Cardiac muscle cell (in vitro differentiated cells and primary cell): ENCODE data around the gene LAMA4. TPM values are rescaled to one million over a fixed set of nuclear protein-coding genes. Genes with fewer than 3 reads are reported as not detected.
A peak's percentile ranks its signal among the peaks of the same experiment; 100 is the strongest.

Experiments
- DNase-seq, 2 donors: peaks; one replicate each; pipeline versions ENCODE4 v3.0.0 to v3.0.0-alpha.2; 2010 to 2017; ENCODE audit warnings: low read depth in 1 of 2, low spot score in 1 of 2
- H3K27ac ChIP-seq: fragments of 200-600 bp; sonication (generic); 2 replicates; pipeline ENCODE4 v1.5.1; 2016
- H3K27me3 ChIP-seq: fragments of 200-600 bp; sonication (generic); 2 replicates; pipeline ENCODE4 v1.6.0; 2016; ENCODE audit warnings: control low read depth
- H3K36me3 ChIP-seq: fragments of 200-600 bp; sonication (generic); 2 replicates; pipeline ENCODE4 v1.5.1; 2016; ENCODE audit warnings: control low read depth
- H3K4me1 ChIP-seq: fragments of 200-600 bp; sonication (generic); 2 replicates; pipeline ENCODE4 v1.8.1; 2017; ENCODE audit warnings: low read depth, mild to moderate bottlenecking, mixed run types
- H3K4me3 ChIP-seq: fragments of 200-600 bp; sonication (generic); 2 replicates; pipeline ENCODE4 v1.5.1; 2016; ENCODE audit warnings: mild to moderate bottlenecking
- H3K9me3 ChIP-seq: fragments of 200-600 bp; sonication (generic); 2 replicates; pipeline ENCODE4 v1.5.1; 2017; ENCODE audit warnings: low read depth, mild to moderate bottlenecking, control low read depth
- polyA plus RNA-seq: library from polyadenylated mRNA; unstranded; fragments of >200 nt; fragmentation: Nextera tagmentation; extraction: Ambion mirVana; gene quantifications from 2 replicates; pipeline ENCODE4 v1.2.1, GENCODE V29; 2016
- total RNA-seq: library from RNA; depleted of rRNA; stranded (reverse); fragments of >200 nt; gene quantifications from 2 replicates; pipeline ENCODE4 v1.2.3, GENCODE V29; 2016
- TF ChIP-seq, protein P1 (sequence below): IDR thresholded peaks from 2 replicates; pipeline ENCODE4 v1.5.1; 2012; ENCODE audit warnings: low read depth, mild to moderate bottlenecking, low read length

LAMA4 gene
- total and polyA plus RNA-seq, 2 experiments from 2014 or later = 162 to 304 TPM

- no peaks in the 10 kb centered on the region for H3K9me3 ChIP-seq
- H3K4me1 ChIP-seq = peaks cover 15% of the 10 kb centered on the region
- no peak overlapping the region for H3K4me3 ChIP-seq
- H3K27me3 ChIP-seq = no peaks in the 10 kb centered on the region
- H3K36me3 ChIP-seq = no peaks in the 10 kb centered on the region
- no peak for DNase-seq
- H3K27ac ChIP-seq = no peak overlapping the region
- TF ChIP-seq, protein P1, sequence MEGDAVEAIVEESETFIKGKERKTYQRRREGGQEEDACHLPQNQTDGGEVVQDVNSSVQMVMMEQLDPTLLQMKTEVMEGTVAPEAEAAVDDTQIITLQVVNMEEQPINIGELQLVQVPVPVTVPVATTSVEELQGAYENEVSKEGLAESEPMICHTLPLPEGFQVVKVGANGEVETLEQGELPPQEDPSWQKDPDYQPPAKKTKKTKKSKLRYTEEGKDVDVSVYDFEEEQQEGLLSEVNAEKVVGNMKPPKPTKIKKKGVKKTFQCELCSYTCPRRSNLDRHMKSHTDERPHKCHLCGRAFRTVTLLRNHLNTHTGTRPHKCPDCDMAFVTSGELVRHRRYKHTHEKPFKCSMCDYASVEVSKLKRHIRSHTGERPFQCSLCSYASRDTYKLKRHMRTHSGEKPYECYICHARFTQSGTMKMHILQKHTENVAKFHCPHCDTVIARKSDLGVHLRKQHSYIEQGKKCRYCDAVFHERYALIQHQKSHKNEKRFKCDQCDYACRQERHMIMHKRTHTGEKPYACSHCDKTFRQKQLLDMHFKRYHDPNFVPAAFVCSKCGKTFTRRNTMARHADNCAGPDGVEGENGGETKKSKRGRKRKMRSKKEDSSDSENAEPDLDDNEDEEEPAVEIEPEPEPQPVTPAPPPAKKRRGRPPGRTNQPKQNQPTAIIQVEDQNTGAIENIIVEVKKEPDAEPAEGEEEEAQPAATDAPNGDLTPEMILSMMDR = no peak
Observed at GRCh38 chr6:112224088-112224487, 30.3 kb downstream of the LAMA4 start.

DNA sequence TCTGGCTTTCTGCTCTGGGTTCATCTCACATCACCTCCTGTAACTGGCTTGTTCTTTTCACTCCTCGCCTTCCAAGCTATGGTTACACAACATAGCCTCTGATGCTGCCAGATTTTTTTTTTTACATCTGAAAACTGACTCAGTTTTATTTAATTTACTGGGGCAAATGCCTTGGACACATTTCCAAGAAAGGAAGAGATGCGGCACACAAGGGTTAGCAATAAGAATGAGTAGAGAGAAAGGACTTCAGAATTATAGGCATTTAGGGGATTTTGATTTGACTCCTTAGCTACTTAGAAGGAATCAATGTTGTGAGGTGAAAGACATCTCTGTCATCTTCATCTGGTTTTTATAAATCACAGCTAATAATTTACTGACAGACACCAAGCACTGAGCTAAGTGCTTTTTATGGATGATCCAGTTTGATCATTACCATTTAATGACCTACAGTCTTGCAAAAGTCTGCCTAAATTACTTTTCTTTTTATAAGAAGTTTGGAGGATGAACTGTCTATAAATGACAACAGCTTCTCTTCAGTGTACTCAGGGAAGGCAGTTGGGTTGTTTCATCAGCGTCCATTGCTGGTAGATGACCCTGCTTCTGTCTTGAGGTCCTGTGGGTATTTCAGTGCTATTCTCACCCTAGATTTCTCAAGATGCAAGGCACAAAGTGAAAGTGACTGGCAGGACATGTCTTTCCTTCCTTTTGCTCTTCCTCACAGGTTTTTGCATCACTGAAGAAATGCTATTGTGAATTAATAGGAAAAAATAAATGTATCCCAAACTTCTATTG is 31.1 kb downstream of the LAMA4 start:
- TF ChIP-seq, protein P1 = no peak
- Histone ChIP-seq H3K4me1 (peaks cover 22% of the 10 kb centered on the region), H3K4me3 (no peak overlapping the region), H3K36me3 (no peaks in the 10 kb centered on the region), H3K9me3 (no peaks in the 10 kb centered on the region), H3K27ac (no peak overlapping the region), H3K27me3 (no peaks in the 10 kb centered on the region)
- DNase-seq = peak in 1 of 2 donors; percentile 91

GRCh38 chr6:112221981-112222852 is 32.1 kb downstream of the LAMA4 start:
- TF ChIP-seq, protein P1 = no peak
- Histone ChIP-seq H3K9me3 (no peaks in the 10 kb centered on the region), H3K4me3 (no peak overlapping the region), H3K27ac (no peak overlapping the region), H3K4me1 (peaks cover 33% of the 10 kb centered on the region), H3K36me3 (no peaks in the 10 kb centered on the region), H3K27me3 (no peaks in the 10 kb centered on the region)
- peak in 1 of 2 donors; percentile 74 for DNase-seq

- TF ChIP-seq, protein P1 = no peak
- H3K4me3 ChIP-seq = no peak overlapping the region
- DNase-seq = no peak
- peaks cover 39% of the 10 kb centered on the region for H3K4me1 ChIP-seq
- no peaks in the 10 kb centered on the region for H3K27me3 ChIP-seq
- H3K9me3 ChIP-seq = no peaks in the 10 kb centered on the region
- H3K27ac ChIP-seq = no peak overlapping the region
- peaks cover 2% of the 10 kb centered on the region for H3K36me3 ChIP-seq
Observed at GRCh38 chr6:112221561-112221960, 32.8 kb downstream of the LAMA4 start.

DNA sequence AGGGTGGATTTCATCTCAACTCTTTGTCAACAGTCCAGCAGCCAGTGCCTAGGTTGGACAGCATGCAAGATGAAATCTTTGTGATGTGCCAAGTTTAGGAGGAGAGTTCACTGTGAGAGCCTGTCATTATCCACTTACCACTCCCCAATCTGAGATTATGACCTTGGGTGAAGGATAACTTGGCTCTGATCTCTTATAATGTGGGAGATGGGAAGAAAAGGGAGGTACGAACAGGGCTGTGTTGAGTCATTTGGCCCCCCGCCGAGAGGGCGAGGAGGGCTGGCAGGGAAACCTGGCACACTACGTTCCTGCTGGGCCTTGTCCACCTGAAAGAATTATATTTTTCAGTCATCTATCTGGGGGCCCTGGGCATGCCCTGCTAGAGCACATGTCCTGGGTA is 35.8 kb downstream of the LAMA4 start:
- Histone ChIP-seq H3K27ac (peak overlapping the region; percentile 61), H3K27me3 (no peaks in the 10 kb centered on the region), H3K36me3 (peaks cover 23% of the 10 kb centered on the region), H3K4me1 (peaks cover 39% of the 10 kb centered on the region), H3K9me3 (no peaks in the 10 kb centered on the region), H3K4me3 (no peak overlapping the region)
- peak; percentile 19 to 49 for DNase-seq
- TF ChIP-seq, protein P1 = no peak
